ENCODE measurements around the gene WLS. TPM values are rescaled to one million over a fixed set of nuclear protein-coding genes. Genes with fewer than 3 reads are reported as not detected.

The WLS gene
- total RNA-seq, 2 donors from 2014 or later = not detected

- Mint-ChIP-seq H3K36me3 (ENCODE audit: insufficient read depth in 2 of 2) (no peaks in the 10 kb centered on the region), H3K4me3 (no peak overlapping the region), H3K27ac (no peak overlapping the region), H3K9me3 (no peaks in the 10 kb centered on the region), H3K4me1 (ENCODE audit: low read depth) (no peaks in the 10 kb centered on the region), H3K27me3 (ENCODE audit: low read depth) (no peaks in the 10 kb centered on the region)
- DNase-seq (no peak), ATAC-seq (replicated peaks in 1 of 2) (no peak)
Observed at GRCh38 chr1:68145418-68146126, 86.8 kb downstream of the WLS start.

GRCh38 chr1:68144856-68145255 lies 87.5 kb downstream of the WLS start:
- Mint-ChIP-seq H3K4me3 (no peak overlapping the region), H3K27me3 (ENCODE audit: low read depth) (no peaks in the 10 kb centered on the region), H3K9me3 (no peaks in the 10 kb centered on the region), H3K27ac (no peak overlapping the region), H3K4me1 (ENCODE audit: low read depth) (no peaks in the 10 kb centered on the region), H3K36me3 (ENCODE audit: insufficient read depth in 2 of 2) (no peaks in the 10 kb centered on the region)
- ATAC-seq (replicated peaks in 1 of 2) = no peak
- no peak for DNase-seq

- no peak overlapping the region for H3K27ac Mint-ChIP-seq
- no peaks in the 10 kb centered on the region for H3K36me3 Mint-ChIP-seq (ENCODE audit: insufficient read depth in 2 of 2)
- no peaks in the 10 kb centered on the region for H3K9me3 Mint-ChIP-seq
- no peak for ATAC-seq (replicated peaks in 1 of 2)
- no peak for DNase-seq
- no peaks in the 10 kb centered on the region for H3K27me3 Mint-ChIP-seq (ENCODE audit: low read depth)
- no peaks in the 10 kb centered on the region for H3K4me1 Mint-ChIP-seq (ENCODE audit: low read depth)
- H3K4me3 Mint-ChIP-seq = no peak overlapping the region
Observed at GRCh38 chr1:68143633-68144032, 88.7 kb downstream of the WLS start.

- Mint-ChIP-seq H3K9me3 (no peaks in the 10 kb centered on the region), H3K36me3 (ENCODE audit: insufficient read depth in 2 of 2) (no peaks in the 10 kb centered on the region), H3K27me3 (ENCODE audit: low read depth) (no peaks in the 10 kb centered on the region), H3K4me1 (ENCODE audit: low read depth) (no peaks in the 10 kb centered on the region), H3K4me3 (no peak overlapping the region), H3K27ac (no peak overlapping the region)
- DNase-seq = no peak
- ATAC-seq (replicated peaks in 1 of 2) = no peak
Observed at GRCh38 chr1:68142461-68142860, 89.9 kb downstream of the WLS start.

GRCh38 chr1:68142036-68142435 lies 90.3 kb downstream of the WLS start:
- Mint-ChIP-seq H3K4me1 (ENCODE audit: low read depth) (no peaks in the 10 kb centered on the region), H3K36me3 (ENCODE audit: insufficient read depth in 2 of 2) (no peaks in the 10 kb centered on the region), H3K9me3 (no peaks in the 10 kb centered on the region), H3K4me3 (no peak overlapping the region), H3K27ac (no peak overlapping the region), H3K27me3 (ENCODE audit: low read depth) (no peaks in the 10 kb centered on the region)
- ATAC-seq (replicated peaks in 1 of 2) (no peak), DNase-seq (no peak)

- H3K4me3 Mint-ChIP-seq = no peak overlapping the region
- DNase-seq = no peak
- H3K27me3 Mint-ChIP-seq (ENCODE audit: low read depth) = no peaks in the 10 kb centered on the region
- no peaks in the 10 kb centered on the region for H3K36me3 Mint-ChIP-seq (ENCODE audit: insufficient read depth in 2 of 2)
- H3K27ac Mint-ChIP-seq = no peak overlapping the region
- H3K9me3 Mint-ChIP-seq = no peaks in the 10 kb centered on the region
- H3K4me1 Mint-ChIP-seq (ENCODE audit: low read depth) = no peaks in the 10 kb centered on the region
- ATAC-seq (replicated peaks in 1 of 2) = no peak
Observed at GRCh38 chr1:68141071-68142021, 91.0 kb downstream of the WLS start.

GRCh38 chr1:68140536-68140935 lies 91.8 kb downstream of the WLS start:
- Mint-ChIP-seq H3K9me3 (no peaks in the 10 kb centered on the region), H3K4me3 (no peak overlapping the region), H3K27me3 (ENCODE audit: low read depth) (no peaks in the 10 kb centered on the region), H3K27ac (no peak overlapping the region), H3K36me3 (ENCODE audit: insufficient read depth in 2 of 2) (no peaks in the 10 kb centered on the region), H3K4me1 (ENCODE audit: low read depth) (no peaks in the 10 kb centered on the region)
- no peak for DNase-seq
- no peak for ATAC-seq (replicated peaks in 1 of 2)

- Mint-ChIP-seq H3K4me1 (ENCODE audit: low read depth) (no peaks in the 10 kb centered on the region), H3K36me3 (ENCODE audit: insufficient read depth in 2 of 2) (no peaks in the 10 kb centered on the region), H3K9me3 (no peaks in the 10 kb centered on the region), H3K27me3 (ENCODE audit: low read depth) (no peaks in the 10 kb centered on the region), H3K27ac (no peak overlapping the region), H3K4me3 (no peak overlapping the region)
- no peak for DNase-seq
- ATAC-seq (replicated peaks in 1 of 2) = no peak
Observed at GRCh38 chr1:68136187-68136586, 96.1 kb downstream of the WLS start.

- Mint-ChIP-seq H3K9me3 (no peaks in the 10 kb centered on the region), H3K4me3 (no peak overlapping the region), H3K27ac (no peak overlapping the region), H3K27me3 (ENCODE audit: low read depth) (no peaks in the 10 kb centered on the region), H3K36me3 (ENCODE audit: insufficient read depth in 2 of 2) (no peaks in the 10 kb centered on the region), H3K4me1 (ENCODE audit: low read depth) (no peaks in the 10 kb centered on the region)
- DNase-seq (no peak), ATAC-seq (replicated peaks in 1 of 2) (no peak)
Observed at GRCh38 chr1:68132426-68133130, 99.7 kb downstream of the WLS start.

GRCh38 chr1:68131261-68131660 lies 101.1 kb downstream of the WLS start:
- ATAC-seq (replicated peaks in 1 of 2) = no peak
- H3K27ac Mint-ChIP-seq = no peak overlapping the region

GRCh38 chr1:68129536-68130250 lies 102.6 kb downstream of the WLS start:
- Mint-ChIP-seq H3K4me3 (no peak overlapping the region), H3K27me3 (ENCODE audit: low read depth) (no peaks in the 10 kb centered on the region), H3K27ac (no peak overlapping the region), H3K4me1 (ENCODE audit: low read depth) (no peaks in the 10 kb centered on the region), H3K36me3 (ENCODE audit: insufficient read depth in 2 of 2) (no peaks in the 10 kb centered on the region), H3K9me3 (no peaks in the 10 kb centered on the region)
- ATAC-seq (replicated peaks in 1 of 2) (no peak), DNase-seq (no peak)

More at GRCh38 chr1:68131261-68131660, 101.1 kb downstream of the WLS start:
- H3K4me1 Mint-ChIP-seq (ENCODE audit: low read depth) = no peaks in the 10 kb centered on the region
- no peaks in the 10 kb centered on the region for H3K36me3 Mint-ChIP-seq (ENCODE audit: insufficient read depth in 2 of 2)
- H3K4me3 Mint-ChIP-seq = no peak overlapping the region
- no peak for DNase-seq
- no peaks in the 10 kb centered on the region for H3K9me3 Mint-ChIP-seq
- no peaks in the 10 kb centered on the region for H3K27me3 Mint-ChIP-seq (ENCODE audit: low read depth)

- Mint-ChIP-seq H3K36me3 (ENCODE audit: insufficient read depth in 2 of 2) (no peaks in the 10 kb centered on the region), H3K27me3 (ENCODE audit: low read depth) (no peaks in the 10 kb centered on the region)
Observed at GRCh38 chr1:68128820-68129219, 103.5 kb downstream of the WLS start.

More at GRCh38 chr1:68128820-68129219, 103.5 kb downstream of the WLS start:
- Mint-ChIP-seq H3K9me3 (no peaks in the 10 kb centered on the region), H3K27ac (no peak overlapping the region), H3K4me1 (ENCODE audit: low read depth) (no peaks in the 10 kb centered on the region), H3K4me3 (no peak overlapping the region)
- DNase-seq = no peak
- ATAC-seq (replicated peaks in 1 of 2) = no peak
